Stimulated activated CD4-positive, alpha-beta T cell treated with anti-CD3 and anti-CD28 coated beads, Interleukin-1b, Interleukin-23, amount 100 ng/mL, for 1 hour (primary cell): Measurements from ENCODE around the gene GALNT3.

ENCODE experiments used
- DNase-seq, 2 donors: peaks; one replicate each; pipeline ENCODE4 v3.0.0-alpha.2; 2020; ENCODE audit warnings: low read depth in 2 of 2

GALNT3 gene

GRCh38 chr2:165743442-165743841 lies 50.6 kb downstream of the GALNT3 start:
- DNase-seq: no peak

GRCh38 chr2:165725421-165725820 lies 68.6 kb downstream of the GALNT3 start:
- no peak for DNase-seq

- DNase-seq: no peak
Measured at GRCh38 chr2:165720511-165720910, 73.5 kb downstream of the GALNT3 start.

GRCh38 chr2:165718610-165719210 lies 75.3 kb downstream of the GALNT3 start:
- no peak for DNase-seq

- DNase-seq: no peak
Measured at GRCh38 chr2:165716091-165716490, 78.0 kb downstream of the GALNT3 start.

GRCh38 chr2:165706960-165707487 lies 87.0 kb downstream of the GALNT3 start:
- no peak for DNase-seq

GRCh38 chr2:165701147-165701546 lies 92.9 kb downstream of the GALNT3 start:
- DNase-seq: no peak

GRCh38 chr2:165700531-165700930 lies 93.5 kb downstream of the GALNT3 start:
- DNase-seq: no peak

GRCh38 chr2:165699946-165700345 lies 94.1 kb downstream of the GALNT3 start:
- no peak for DNase-seq

GRCh38 chr2:165698444-165698884 lies 95.6 kb downstream of the GALNT3 start:
- no peak for DNase-seq

GRCh38 chr2:165697748-165698443 lies 96.2 kb downstream of the GALNT3 start:
- DNase-seq: no peak
